HG03521 (cell line): ENCODE results near the gene GOLGA8A.
"Not testable (repeated sequence)": the region's sequence is repeated elsewhere in the genome, so short reads cannot be mapped to it uniquely, and the experiment has no call there.

Experiments
- ATAC-seq: cut with Tn5 transposase; IDR thresholded peaks from one replicate; pipeline ENCODE4 v1.9.1; 2021; ENCODE audit warnings: mild to moderate bottlenecking, moderate library complexity; ENCODE audit not compliant: unreplicated experiment

GOLGA8A gene, protein sequence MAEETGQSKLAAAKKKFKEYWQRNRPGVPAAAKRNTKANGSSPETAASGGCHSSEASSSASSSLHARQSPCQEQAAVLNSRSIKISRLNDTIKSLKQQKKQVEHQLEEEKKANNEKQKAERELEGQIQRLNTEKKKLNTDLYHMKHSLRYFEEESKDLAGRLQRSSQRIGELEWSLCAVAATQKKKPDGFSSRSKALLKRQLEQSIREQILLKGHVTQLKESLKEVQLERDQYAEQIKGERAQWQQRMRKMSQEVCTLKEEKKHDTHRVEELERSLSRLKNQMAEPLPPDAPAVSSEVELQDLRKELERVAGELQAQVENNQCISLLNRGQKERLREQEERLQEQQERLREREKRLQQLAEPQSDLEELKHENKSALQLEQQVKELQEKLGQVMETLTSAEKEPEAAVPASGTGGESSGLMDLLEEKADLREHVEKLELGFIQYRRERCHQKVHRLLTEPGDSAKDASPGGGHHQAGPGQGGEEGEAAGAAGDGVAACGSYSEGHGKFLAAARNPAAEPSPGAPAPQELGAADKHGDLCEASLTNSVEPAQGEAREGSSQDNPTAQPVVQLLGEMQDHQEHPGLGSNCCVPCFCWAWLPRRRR

DNA sequence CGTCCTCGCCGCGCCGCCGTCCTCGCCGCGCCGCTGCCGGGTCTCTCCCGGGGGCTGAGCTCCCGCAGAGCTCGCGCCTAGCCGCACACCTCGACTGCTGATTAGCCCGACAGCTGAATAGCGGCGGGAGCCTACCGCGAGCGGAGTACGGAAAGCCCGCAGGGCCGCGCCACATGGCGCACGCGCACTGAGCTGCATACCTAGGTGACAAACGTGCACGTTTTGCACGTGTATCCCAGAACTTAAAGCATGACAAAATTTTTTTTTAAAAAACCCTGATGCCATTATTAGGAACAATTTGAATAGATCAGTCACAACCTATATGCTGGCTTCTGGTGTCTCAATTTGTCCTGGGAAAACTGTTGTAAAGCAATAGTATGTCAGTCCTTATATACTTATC, at the start of gene GOLGA8A:
Gene GOLGA8A (minus strand): TSS at position 122 of the 400 bp plus-strand sequence. CDS start 48,117 bp downstream, outside the sequence.
- ATAC-seq, result peak; percentile 71

DNA sequence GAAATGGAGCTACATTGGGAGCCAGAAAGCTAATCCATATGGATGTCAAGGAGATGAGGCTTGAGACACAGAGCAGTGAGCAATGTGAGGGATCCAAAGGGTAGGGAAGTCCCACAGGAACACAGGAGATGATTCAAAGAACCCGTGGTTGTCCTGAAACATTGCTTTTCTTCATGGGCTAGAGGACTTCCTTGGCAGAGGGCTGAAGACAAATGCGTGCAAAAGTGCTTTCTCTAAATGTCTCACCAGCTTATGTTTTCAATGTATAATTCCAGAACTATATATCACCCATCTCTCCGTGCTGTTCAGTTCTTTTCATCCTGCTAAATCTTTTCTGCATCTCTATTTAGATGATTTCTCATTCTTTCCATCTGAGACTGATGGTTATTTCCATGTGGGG, 46.0 kb upstream of the GOLGA8A start:
- no peak for ATAC-seq

DNA sequence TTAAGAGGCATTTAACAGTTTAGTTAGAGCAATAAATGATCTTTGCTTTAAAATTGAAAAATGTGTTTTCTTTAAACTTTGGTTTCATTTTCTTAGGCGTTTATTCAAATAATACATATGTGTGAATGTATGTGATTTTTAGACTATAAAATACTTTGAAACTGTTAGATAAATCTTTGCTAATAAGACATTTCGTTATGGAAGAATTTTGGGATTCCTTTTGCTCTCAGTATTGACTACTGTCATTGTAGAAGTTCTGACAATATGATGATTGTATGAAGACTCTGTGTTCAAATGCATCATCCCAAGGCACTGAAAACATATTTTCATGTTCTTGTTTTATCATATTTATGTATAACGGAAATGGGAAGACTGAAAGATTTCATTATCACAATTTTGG, 43.8 kb upstream of the GOLGA8A start:
- no peak for ATAC-seq

DNA sequence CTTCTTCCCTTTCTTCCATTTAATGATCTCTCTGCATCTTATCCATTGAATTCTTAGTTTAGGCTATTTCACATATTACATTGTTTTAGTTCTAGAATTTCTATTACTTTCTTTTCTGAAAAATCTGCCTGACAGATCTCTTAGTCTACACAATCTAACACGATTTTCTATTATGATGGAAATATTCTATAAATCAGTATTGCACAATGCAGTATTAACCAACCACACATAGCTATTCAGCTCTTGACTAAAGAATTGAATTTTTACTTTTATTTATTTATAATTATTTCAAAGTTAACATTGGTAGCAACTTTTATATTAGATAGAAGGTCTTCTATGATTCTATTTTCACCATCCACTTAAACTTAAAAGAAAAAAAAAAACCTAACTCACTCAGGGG, 36.2 kb upstream of the GOLGA8A start:
- ATAC-seq, result no peak

DNA sequence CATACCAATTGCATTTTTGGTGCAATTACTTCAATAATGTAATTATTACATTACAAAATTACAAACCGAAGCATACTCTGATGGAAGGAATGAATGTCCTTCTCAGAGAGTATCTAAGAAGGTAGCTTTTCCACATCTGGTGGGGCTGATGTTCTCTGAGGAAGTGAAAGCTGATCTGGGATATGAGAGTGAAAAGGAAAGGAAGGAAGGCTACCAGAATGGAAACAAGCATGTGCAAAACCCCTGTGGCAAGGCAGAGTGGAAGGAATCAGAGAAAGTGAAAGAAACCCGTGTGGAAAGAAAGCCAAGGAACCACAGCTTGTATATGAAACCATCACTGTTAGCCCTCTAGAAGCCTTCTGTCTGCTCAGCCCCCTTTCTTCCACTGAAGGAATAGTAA, 35.3 kb upstream of the GOLGA8A start:
- ATAC-seq, result no peak

DNA sequence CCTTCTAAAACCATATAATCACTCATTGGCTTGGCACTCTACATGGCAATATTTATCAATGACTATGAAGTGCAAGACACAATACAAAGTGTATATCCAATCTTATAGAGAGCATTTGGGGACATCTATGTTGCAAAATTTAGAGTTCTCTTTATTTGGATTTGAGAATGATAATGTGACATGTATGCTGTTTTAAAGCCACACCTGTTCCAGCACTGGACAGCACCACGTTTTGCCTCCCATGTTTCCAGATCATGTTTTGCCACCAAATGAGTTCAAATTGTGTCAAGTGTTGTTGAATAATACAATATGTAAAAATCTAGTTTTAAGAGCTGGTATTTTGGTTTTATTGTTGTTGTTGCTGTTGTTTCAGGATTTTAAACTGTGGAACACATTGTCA, 33.3 kb upstream of the GOLGA8A start:
- no peak for ATAC-seq

DNA sequence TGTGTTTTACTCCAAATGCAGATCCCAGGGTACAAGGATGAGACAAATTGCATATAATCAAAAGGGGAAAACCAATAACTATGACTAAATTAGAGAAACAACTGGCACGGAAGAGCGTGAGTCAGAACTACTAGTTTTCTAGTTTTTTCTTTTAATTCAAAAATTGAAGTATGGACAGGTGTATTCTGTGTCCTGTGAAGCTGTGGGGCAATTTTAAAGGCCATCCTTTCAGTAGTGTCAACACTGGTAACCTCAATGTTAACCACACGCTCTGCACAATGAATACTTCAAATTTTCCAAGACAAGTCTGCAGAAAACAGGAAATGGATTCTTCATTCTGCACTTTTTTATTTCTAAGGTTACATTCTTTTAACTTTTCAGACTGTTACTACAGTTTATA, 32.5 kb upstream of the GOLGA8A start:
- ATAC-seq, result no peak

DNA sequence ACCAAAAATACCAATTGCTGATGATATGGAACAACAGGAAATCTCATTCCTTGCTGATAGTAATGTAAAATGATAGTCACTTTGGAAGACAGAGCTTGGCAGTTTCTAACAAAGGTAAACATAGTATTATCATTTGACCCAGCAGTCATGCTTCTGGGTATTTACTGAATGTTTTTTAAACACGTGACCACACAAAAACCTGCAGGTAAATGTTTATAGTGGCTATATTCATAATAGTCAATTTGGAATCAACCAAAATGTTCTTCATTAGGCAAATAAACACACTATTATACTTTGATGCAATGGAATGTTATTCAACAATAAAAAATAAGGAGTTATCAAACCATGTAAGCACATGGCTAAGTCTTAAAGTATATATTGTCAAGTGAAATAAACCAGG, 24.1 kb upstream of the GOLGA8A start:
- ATAC-seq, result no peak

DNA sequence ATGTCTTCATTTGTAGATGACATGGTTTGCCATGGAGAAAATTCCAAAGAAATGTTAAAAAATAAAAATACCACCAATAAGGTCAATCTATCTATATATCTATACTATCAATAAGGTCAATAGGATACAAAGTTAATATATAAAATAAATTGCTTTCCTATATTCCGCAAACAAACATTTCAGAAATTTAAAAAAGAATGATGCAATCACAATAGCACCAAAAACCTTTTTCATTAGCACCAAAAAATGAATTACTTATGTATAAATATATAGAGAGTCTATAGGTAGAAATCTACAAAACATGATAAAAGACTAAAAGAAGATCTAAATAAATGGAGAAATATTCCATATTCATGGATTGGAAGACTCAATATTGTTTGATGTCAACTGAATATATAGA, 22.8 kb upstream of the GOLGA8A start:
- ATAC-seq, result no peak

DNA sequence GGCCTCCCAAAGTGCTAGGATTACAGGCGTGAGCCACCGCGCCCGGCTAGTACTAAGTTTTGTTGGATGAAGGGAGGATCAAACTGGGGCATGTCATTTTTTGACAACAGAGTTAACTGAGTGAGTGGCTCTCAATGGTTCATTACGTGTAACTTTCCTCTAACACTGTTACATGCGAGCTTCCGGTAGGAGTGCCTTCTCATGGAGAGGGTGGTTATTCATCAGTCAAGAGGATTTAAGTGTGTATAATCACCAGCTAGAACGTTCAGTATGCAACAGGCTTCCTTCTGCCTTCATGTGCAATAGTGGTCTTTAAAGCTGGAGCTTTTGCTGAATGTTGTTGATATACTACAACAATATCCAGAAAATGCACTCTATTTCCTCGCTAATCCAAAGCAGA, 19.1 kb upstream of the GOLGA8A start:
- no peak for ATAC-seq

DNA sequence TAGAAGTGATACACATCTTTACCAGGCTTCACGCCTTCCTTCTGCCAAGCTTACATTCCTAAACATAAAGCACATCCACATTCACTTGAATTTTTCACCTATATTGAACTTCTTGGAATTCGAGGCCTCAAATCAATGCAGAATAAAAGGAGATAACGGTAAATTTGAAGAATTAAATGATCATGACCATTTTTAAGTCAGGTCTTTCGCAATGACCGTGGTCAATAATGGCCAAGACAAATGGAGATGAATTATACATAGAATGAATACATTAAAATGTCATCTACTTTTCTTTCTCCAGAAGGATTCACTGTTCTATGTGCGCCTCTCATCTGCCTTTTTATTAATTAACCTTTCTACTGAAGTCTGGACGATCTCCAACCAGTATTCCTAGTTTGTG, 5.3 kb upstream of the GOLGA8A start:
- no peak for ATAC-seq

DNA sequence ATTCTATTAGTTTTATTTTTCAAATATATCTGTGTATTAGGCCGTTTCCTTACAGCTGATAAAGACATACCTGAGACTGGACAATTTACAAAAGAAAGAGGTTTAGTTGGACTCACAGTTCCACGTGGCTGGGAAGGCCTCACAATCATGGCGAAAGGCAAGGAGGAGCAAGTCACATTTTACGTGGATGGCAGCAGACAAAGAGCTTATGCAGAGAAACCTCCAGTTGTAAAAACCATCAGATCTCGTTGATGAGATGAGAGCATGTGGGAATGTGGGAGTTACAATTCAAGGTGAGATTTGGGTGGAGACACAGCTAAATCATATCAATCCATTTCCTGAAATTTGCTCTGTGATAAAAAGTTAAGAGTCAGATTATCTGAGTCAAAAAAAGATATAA, 2.3 kb upstream of the GOLGA8A start:
- no peak for ATAC-seq

DNA sequence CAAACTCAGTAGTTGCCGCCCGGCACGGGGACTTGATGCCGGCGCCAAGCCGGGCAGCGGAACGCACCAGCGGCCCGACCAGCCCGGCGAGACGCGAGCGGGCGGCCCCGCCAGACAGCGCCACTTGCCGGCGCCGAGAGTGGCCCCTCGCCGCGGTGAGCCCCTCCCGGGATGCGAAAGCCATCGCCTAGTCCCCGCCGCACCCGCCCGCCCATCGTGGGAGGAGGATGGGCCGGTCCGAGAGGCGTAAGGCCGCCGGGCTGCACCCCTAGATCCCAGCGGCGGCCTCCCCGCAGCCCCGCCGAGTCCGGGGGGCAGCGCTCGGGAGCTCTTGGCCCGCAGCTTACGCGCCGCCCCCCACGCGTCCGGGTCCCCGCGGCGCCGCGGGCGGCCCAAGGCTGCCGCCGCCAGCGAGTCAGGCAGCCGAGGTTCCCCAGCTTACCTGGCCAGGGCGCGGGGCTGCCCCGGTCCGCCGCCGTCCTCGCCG, 609 bp downstream of the GOLGA8A start:
- ATAC-seq, result peak; percentile 61

DNA sequence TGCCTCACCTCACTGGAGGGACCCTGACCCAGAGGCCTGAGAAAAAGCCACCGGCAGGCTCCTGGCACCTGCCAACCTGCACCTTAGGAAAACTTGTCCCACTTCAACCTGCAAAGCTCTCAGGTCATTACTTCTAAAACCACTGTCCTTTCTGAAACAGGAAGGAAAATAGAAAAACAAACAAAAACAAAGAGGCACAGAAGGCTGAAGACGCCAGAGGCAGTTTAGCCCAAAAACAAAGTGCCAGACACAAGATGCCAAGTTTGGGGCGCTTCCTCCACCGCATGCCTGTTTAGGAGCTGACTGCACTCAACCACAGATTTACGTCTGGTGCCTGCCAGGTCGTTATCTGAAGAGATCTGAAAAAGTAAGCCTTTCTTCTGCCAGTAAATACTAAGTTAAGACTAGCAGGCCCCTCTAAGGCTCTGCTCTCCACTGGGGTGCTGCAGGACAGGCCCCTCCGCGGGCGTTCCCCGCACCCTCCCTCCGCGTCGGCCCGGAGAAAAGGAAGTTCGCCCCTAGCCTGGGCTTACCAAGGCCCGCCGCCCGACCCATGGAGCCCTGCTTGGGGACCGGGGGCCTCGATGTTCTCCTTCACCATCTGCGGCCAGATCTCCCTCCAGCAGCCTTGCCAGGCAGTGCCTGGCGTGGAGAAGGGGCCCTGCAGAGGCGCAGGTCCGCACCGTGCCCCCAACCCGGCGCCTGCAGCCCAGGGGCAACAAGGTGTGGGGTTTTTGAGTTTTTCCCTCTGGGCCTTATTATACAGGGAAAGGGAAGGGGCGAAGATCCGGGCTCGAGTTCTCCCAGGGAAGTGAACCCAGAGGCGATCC, 1.3 kb downstream of the GOLGA8A start:
- peak; percentile 25 for ATAC-seq

DNA sequence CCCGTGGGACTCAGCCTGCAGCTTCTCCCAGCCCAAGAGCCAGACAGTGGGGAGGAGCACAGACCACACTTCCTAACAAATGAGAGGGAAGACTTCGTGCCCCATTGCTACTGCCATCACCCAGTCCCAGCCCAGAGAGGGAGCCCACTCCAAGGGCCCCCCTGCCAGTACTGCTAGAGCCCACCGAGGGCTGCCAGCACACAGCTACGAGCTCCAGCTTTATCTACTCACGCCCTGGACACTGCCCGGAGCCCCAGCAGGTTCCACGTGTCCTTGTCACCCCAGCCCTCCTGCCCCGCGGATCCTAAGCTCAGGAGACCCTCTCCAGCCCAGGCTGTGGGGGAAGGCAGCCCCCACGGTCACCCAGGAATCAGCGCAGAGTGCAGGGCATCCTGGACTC, 1.9 kb downstream of the GOLGA8A start:
- no peak for ATAC-seq

DNA sequence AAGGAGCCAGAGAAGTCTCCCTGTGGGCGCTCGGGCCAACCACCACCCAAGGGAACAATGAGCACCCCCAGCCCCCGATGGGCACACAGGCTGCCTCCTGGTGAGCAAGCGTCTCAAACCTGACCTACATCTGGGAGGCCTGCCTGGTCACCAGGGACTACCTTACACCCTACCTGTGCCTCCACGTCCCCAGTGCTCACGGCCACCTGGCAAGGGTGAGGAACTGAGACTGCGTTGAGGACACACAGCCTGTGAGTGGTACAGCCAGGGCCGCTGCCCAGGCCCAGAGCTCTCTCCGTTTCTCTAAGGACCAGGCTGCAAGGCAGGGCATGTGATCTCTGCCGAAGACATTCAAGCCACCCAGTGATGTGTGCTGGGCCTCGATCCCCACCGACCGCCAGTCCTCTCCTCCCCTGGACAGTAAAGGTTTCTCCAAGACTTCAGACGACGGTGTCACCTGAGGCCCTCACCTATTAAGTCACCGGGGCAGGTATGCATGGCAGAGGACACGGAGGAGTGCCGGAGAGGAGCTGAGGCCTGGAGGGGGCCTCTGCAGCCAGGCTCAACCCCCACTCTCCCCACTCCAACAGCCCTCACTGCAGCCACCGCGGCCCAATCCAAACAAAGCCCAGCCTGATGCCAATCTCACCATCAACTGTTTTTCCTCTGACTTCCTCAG, 2.8 kb downstream of the GOLGA8A start:
- no peak for ATAC-seq

DNA sequence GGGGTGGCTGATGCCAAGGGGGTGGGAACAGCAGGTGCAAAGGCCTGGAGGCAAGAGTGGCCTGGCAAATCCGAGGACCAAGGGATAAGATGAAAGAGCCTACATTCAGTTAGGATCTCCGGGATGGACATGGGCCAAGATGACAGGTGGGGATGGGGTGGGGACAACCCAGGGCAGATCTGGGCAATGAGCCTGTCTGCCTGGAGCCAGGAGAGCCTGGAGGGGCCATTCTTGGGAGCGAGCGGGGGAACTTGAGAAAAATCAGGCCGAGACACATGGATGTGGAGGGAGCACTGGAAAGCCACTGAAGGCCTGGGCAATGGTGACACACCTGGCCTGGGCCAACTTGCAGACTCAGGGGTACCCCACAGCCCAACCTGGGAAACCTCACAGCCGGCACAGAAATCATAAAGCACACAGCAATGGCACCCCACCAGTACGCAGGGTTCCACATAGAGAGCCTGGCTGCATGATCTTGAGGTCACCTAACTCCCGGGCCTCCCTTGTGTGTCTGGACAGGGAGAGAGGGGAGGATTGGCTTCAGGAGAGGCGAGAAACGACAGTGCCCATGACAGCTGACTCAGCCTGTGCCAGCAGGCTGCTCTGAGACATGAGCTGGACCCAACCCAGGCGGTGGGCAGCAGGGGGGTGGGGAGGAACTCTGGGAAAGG, 3.5 kb downstream of the GOLGA8A start:
- not testable (repeated sequence) for ATAC-seq

DNA sequence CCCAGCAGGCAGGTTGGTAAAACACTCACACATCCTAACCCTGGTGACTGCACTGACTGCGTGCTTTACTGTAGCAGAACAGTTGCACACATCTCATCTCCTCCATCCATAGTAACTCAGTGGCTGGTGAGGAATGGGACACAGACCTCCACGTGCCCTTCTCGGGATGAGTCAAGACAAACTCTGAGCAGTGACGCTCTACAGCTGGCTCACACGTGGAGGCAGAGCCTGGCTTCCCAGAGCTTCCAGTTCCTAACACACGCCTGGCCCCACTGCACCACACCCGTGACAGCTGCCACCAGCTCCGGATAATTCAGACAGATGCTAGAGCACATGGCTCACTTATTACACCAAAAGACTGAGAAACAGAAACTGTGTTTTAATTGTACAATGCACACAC, 7.0 kb downstream of the GOLGA8A start:
- not testable (repeated sequence) for ATAC-seq

DNA sequence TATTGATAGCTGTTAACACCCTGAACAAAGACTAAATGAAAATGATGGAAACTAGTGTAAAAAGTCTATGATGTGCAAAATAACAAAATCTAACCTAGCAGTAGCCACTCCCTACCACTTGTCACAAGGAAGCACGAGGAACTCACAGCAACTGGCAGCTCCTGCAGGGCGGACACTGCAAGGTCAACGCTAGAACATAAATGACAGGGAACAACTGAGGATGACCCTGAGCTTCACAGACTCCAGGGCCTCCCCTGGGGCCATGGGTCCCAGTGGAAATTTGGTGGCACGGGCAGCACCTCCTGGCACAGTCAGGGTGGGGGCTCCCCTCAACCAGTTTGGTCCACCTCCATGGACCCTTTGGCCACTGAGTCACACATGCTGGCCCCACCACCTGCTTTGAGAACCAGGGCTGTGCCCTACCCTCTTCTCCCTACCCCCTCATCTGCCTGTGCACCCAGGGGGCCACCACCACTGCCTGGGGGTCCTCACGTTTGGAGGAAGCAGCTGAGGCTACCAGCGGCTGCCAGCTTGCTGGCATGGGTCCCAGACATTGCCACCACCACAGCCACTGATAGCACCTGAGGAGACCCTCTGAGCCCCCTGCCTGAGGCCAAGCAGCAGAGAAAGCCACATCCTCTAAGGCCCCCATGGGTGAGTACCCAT, 14.1 kb downstream of the GOLGA8A start:
- ATAC-seq, result not testable (repeated sequence)

DNA sequence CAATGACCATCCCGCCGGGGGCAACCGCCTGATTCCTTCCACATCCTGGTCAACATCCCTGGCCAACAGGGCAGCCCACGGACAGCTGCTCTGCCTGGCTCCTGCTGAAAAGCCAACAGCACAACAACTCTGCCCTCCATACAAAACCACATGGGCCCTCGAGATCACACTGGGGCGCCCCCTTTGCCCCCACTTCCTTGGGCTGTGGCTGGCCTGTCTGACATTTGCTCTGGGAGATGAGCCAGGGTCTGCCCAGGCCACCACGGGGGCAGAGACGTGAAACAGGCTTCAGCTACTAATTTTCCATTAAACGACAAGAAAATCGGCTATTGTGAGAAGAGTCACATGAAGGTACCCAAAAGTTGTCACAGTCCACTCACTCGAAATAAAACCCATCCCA, 16.7 kb downstream of the GOLGA8A start:
- not testable (repeated sequence) for ATAC-seq
